WTC11 (cell line): ENCODE measurements around the gene ACOXL. TPM values are rescaled to one million over a fixed set of nuclear protein-coding genes. Genes with fewer than 3 reads are reported as not detected.

ENCODE experiments used
- ATAC-seq: fragments of 200-7000 bp; cut with Tn5 transposase; 2 replicates; pipeline ENCODE4 v1.10.0; 2021; ENCODE audit warnings: mild to moderate bottlenecking, moderate library complexity
- CTCF ChIA-PET: fragments of 300-600 bp; sonication (Branson Sonifier 250); formaldehyde crosslinking; loops from one replicate; lab custom pipeline; 2021; ENCODE audit warnings: antibody characterized with exemption; lab: Charles Lee
- POLR2A ChIA-PET: fragments of 350-600 bp; sonication (Branson Sonifier 250); formaldehyde crosslinking; loops from one replicate; lab custom pipeline; 2021; ENCODE audit warnings: antibody characterized with exemption; lab: Charles Lee
- DNase-seq: peaks from one replicate; pipeline ENCODE4 v3.0.0; 2021; ENCODE audit warnings: low spot score
- H3K27ac Mint-ChIP-seq: 2 replicates; pipeline ENCODE4 v1.8.0; 2021; ENCODE audit warnings: mixed read lengths
- H3K27me3 Mint-ChIP-seq: 2 replicates; pipeline ENCODE4 v1.8.0; 2021; ENCODE audit warnings: low read depth, mild to moderate bottlenecking, moderate library complexity, mixed read lengths
- H3K36me3 Mint-ChIP-seq: 2 replicates; pipeline ENCODE4 v1.8.0; 2021; ENCODE audit warnings: mixed read lengths
- H3K4me1 Mint-ChIP-seq: 2 replicates; pipeline ENCODE4 v1.8.0; 2022; ENCODE audit warnings: mixed read lengths
- H3K4me3 Mint-ChIP-seq: 2 replicates; pipeline ENCODE4 v1.8.0; 2021; ENCODE audit warnings: mild to moderate bottlenecking, moderate library complexity, mixed read lengths
- H3K9me3 Mint-ChIP-seq: 2 replicates; pipeline ENCODE4 v1.8.0; 2021; ENCODE audit warnings: mixed read lengths
- CREB1 ChIP-seq: sonication (generic); formaldehyde crosslinking; IDR thresholded peaks from 2 replicates; pipeline ENCODE4 v1.8.0; 2023; ENCODE audit warnings: mild to moderate bottlenecking, missing genetic modification reagents
- FOXK1 ChIP-seq: sonication (generic); formaldehyde crosslinking; IDR thresholded peaks from 2 replicates; pipeline ENCODE4 v1.8.0; 2022; ENCODE audit warnings: mild to moderate bottlenecking, moderate library complexity, missing genetic modification reagents
- HMGA2 ChIP-seq: fragments of 250-450 bp; sonication (Bioruptor Pico); IDR thresholded peaks from 2 replicates; pipeline ENCODE4 v1.4.0; 2021; ENCODE audit warnings: mild to moderate bottlenecking, moderate library complexity
- NFE2L1 ChIP-seq: sonication (generic); formaldehyde crosslinking; IDR thresholded peaks from 2 replicates; pipeline ENCODE4 v1.8.1; 2023; ENCODE audit warnings: missing genetic modification reagents
- NR2C2 ChIP-seq: sonication (generic); formaldehyde crosslinking; IDR thresholded peaks from 2 replicates; pipeline ENCODE4 v1.8.0; 2022; ENCODE audit warnings: mild to moderate bottlenecking, missing genetic modification reagents
- NR3C1 ChIP-seq: sonication (generic); formaldehyde crosslinking; conservative IDR thresholded peaks from 2 replicates; pipeline ENCODE4 v1.8.1; 2023; ENCODE audit warnings: low read depth, mild to moderate bottlenecking, missing genetic modification reagents
- TEAD1 ChIP-seq: sonication (generic); formaldehyde crosslinking; IDR thresholded peaks from 2 replicates; pipeline ENCODE4 v1.8.0; 2022; ENCODE audit warnings: mild to moderate bottlenecking, missing genetic modification reagents
- TEAD4 ChIP-seq: sonication (generic); formaldehyde crosslinking; IDR thresholded peaks from 2 replicates; pipeline ENCODE4 v1.8.0; 2022; ENCODE audit warnings: mild to moderate bottlenecking, missing genetic modification reagents
- ZNF219 ChIP-seq: sonication (generic); formaldehyde crosslinking; IDR thresholded peaks from 2 replicates; pipeline ENCODE4 v1.8.0; 2023; ENCODE audit warnings: missing genetic modification reagents, mild to moderate bottlenecking, borderline replicate concordance
- ZNF396 ChIP-seq: fragments of 250-450 bp; sonication (Bioruptor Pico); IDR thresholded peaks from 2 replicates; pipeline ENCODE4 v1.8.0; 2021; ENCODE audit warnings: mild to moderate bottlenecking, moderate library complexity, borderline replicate concordance
- ZNF671 ChIP-seq: fragments of 250-450 bp; sonication (Bioruptor Pico); IDR thresholded peaks from 2 replicates; pipeline ENCODE4 v1.8.0; 2021; ENCODE audit warnings: mild to moderate bottlenecking
- total RNA-seq: library from RNA; stranded (reverse); gene quantifications from 3 replicates; pipeline ENCODE4 v1.2.3, GENCODE V29; 2021
- TF ChIP-seq, protein P1 (sequence below): fragments of 250-450 bp; sonication (Bioruptor Pico); conservative IDR thresholded peaks from 2 replicates; pipeline ENCODE4 v1.9.0; 2021; ENCODE audit warnings: mild to moderate bottlenecking
- TF ChIP-seq, protein P2 (sequence below): sonication (generic); formaldehyde crosslinking; IDR thresholded peaks from 2 replicates; pipeline ENCODE4 v1.8.0; 2022; ENCODE audit warnings: mild to moderate bottlenecking, missing genetic modification reagents
- TF ChIP-seq, protein P3 (sequence below): sonication (generic); formaldehyde crosslinking; IDR thresholded peaks from 2 replicates; pipeline ENCODE4 v1.8.0; 2022; ENCODE audit warnings: mild to moderate bottlenecking, missing genetic modification reagents
- TF ChIP-seq, protein P4 (sequence below): sonication (generic); formaldehyde crosslinking; IDR thresholded peaks from 2 replicates; pipeline ENCODE4 v1.8.1; 2022; ENCODE audit warnings: low read depth, mild to moderate bottlenecking, moderate library complexity, missing genetic modification reagents, borderline replicate concordance
- TF ChIP-seq, protein P5 (sequence below): sonication (generic); formaldehyde crosslinking; IDR thresholded peaks from 2 replicates; pipeline ENCODE4 v1.8.1; 2023; ENCODE audit warnings: mild to moderate bottlenecking, missing genetic modification reagents, moderate library complexity
- TF ChIP-seq, protein P6 (sequence below): sonication (generic); formaldehyde crosslinking; IDR thresholded peaks from 2 replicates; pipeline ENCODE4 v1.8.1; 2023; ENCODE audit warnings: mild to moderate bottlenecking, moderate library complexity, missing genetic modification reagents
- TF ChIP-seq, protein P7 (sequence below): fragments of 250-450 bp; sonication (Bioruptor Pico); IDR thresholded peaks from 2 replicates; pipeline ENCODE4 v1.9.0; 2021; ENCODE audit warnings: moderate library complexity, mild to moderate bottlenecking, inconsistent platforms, borderline replicate concordance
- TF ChIP-seq, protein P8 (sequence below): fragments of 250-450 bp; sonication (Bioruptor Pico); IDR thresholded peaks from 2 replicates; pipeline ENCODE4 v1.9.0; 2021; ENCODE audit warnings: mild to moderate bottlenecking, borderline replicate concordance

ACOXL gene
- total RNA-seq, 1 experiment from 2014 or later, result 14.9 TPM

DNA sequence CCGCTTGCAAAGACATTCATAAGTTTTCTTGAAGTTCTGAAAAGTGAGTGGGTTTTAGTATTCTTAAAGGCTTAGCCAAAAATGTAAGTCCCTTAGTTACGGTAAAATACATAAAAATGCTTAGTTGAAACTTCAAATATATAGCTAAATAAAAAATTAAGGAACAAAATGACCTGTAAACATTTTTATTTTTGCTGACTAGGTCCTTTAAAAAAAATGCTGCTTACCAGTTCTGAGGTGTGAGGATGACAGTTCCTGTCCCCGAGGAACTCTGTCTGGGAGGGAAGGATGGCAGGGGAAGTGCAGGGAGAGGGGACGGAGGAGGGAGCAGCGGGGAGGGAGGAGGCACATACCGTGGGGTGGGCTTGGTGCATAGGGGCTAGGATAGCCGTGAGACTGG is 285.5 kb downstream of the ACOXL start:
- TF ChIP-seq, protein P1, sequence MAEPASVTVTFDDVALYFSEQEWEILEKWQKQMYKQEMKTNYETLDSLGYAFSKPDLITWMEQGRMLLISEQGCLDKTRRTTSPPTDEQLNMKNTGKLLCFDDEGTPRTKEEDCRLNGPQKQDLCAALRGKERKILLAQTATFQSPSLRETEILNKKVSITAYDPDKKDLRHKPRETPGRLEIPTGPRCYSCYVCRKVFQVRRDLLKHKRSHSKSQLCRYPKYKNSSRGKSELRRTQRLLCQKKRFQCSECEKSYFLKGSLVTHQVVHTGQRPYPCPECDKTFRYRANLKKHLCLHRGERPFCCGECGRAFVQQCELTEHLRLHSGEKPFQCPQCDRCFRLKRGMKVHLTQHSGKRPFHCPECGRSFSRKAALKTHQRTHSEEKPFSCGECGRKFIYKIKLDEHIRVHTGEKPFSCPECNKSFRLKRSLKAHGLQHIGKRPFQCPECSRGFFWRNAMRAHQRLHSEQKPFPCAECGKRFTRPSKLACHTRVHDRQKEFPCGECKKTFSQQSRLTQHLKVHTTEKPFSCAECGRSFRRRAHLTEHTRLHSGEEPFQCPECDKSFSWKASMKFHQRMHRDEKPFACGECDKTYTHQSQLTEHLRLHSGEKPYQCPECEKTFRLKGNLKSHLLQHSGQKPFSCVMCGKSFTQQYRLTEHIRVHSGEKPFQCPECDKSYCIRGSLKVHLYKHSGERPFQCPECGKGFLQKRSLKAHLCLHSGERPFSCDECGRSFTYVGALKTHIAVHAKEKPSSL (CRISPR knock-in tag), result no peak
- TF ChIP-seq NR3C1 (no peak), HMGA2 (no peak), ZNF671 (CRISPR knock-in tag) (no peak), NFE2L1 (CRISPR knock-in tag) (no peak), CREB1 (CRISPR knock-in tag) (no peak), ZNF219 (CRISPR knock-in tag) (no peak), TEAD1 (CRISPR knock-in tag) (no peak), TEAD4 (no peak), ZNF396 (CRISPR knock-in tag) (no peak), FOXK1 (CRISPR knock-in tag) (no peak), NR2C2 (CRISPR knock-in tag) (no peak)
- TF ChIP-seq, protein P2, sequence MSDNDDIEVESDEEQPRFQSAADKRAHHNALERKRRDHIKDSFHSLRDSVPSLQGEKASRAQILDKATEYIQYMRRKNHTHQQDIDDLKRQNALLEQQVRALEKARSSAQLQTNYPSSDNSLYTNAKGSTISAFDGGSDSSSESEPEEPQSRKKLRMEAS, result no peak
- TF ChIP-seq, protein P3, sequence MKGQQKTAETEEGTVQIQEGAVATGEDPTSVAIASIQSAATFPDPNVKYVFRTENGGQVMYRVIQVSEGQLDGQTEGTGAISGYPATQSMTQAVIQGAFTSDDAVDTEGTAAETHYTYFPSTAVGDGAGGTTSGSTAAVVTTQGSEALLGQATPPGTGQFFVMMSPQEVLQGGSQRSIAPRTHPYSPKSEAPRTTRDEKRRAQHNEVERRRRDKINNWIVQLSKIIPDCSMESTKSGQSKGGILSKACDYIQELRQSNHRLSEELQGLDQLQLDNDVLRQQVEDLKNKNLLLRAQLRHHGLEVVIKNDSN (CRISPR knock-in tag), result no peak
- TF ChIP-seq, protein P4, sequence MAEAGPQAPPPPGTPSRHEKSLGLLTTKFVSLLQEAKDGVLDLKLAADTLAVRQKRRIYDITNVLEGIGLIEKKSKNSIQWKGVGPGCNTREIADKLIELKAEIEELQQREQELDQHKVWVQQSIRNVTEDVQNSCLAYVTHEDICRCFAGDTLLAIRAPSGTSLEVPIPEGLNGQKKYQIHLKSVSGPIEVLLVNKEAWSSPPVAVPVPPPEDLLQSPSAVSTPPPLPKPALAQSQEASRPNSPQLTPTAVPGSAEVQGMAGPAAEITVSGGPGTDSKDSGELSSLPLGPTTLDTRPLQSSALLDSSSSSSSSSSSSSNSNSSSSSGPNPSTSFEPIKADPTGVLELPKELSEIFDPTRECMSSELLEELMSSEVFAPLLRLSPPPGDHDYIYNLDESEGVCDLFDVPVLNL, result no peak
- TF ChIP-seq, protein P5, sequence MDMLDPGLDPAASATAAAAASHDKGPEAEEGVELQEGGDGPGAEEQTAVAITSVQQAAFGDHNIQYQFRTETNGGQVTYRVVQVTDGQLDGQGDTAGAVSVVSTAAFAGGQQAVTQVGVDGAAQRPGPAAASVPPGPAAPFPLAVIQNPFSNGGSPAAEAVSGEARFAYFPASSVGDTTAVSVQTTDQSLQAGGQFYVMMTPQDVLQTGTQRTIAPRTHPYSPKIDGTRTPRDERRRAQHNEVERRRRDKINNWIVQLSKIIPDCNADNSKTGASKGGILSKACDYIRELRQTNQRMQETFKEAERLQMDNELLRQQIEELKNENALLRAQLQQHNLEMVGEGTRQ, result no peak
- TF ChIP-seq, protein P6, sequence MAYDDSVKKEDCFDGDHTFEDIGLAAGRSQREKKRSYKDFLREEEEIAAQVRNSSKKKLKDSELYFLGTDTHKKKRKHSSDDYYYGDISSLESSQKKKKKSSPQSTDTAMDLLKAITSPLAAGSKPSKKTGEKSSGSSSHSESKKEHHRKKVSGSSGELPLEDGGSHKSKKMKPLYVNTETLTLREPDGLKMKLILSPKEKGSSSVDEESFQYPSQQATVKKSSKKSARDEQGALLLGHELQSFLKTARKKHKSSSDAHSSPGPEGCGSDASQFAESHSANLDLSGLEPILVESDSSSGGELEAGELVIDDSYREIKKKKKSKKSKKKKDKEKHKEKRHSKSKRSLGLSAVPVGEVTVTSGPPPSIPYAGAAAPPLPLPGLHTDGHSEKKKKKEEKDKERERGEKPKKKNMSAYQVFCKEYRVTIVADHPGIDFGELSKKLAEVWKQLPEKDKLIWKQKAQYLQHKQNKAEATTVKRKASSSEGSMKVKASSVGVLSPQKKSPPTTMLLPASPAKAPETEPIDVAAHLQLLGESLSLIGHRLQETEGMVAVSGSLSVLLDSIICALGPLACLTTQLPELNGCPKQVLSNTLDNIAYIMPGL (CRISPR knock-in tag), result no peak
- TF ChIP-seq, protein P7, sequence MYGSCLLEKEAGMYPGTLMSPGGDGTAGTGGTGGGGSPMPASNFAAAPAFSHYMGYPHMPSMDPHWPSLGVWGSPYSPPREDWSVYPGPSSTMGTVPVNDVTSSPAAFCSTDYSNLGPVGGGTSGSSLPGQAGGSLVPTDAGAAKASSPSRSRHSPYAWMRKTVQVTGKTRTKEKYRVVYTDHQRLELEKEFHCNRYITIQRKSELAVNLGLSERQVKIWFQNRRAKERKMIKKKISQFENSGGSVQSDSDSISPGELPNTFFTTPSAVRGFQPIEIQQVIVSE (CRISPR knock-in tag), result no peak
- TF ChIP-seq, protein P8, sequence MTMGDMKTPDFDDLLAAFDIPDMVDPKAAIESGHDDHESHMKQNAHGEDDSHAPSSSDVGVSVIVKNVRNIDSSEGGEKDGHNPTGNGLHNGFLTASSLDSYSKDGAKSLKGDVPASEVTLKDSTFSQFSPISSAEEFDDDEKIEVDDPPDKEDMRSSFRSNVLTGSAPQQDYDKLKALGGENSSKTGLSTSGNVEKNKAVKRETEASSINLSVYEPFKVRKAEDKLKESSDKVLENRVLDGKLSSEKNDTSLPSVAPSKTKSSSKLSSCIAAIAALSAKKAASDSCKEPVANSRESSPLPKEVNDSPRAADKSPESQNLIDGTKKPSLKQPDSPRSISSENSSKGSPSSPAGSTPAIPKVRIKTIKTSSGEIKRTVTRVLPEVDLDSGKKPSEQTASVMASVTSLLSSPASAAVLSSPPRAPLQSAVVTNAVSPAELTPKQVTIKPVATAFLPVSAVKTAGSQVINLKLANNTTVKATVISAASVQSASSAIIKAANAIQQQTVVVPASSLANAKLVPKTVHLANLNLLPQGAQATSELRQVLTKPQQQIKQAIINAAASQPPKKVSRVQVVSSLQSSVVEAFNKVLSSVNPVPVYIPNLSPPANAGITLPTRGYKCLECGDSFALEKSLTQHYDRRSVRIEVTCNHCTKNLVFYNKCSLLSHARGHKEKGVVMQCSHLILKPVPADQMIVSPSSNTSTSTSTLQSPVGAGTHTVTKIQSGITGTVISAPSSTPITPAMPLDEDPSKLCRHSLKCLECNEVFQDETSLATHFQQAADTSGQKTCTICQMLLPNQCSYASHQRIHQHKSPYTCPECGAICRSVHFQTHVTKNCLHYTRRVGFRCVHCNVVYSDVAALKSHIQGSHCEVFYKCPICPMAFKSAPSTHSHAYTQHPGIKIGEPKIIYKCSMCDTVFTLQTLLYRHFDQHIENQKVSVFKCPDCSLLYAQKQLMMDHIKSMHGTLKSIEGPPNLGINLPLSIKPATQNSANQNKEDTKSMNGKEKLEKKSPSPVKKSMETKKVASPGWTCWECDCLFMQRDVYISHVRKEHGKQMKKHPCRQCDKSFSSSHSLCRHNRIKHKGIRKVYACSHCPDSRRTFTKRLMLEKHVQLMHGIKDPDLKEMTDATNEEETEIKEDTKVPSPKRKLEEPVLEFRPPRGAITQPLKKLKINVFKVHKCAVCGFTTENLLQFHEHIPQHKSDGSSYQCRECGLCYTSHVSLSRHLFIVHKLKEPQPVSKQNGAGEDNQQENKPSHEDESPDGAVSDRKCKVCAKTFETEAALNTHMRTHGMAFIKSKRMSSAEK (CRISPR knock-in tag), result no peak
- no peak for ATAC-seq
- no peaks in the 10 kb centered on the region for H3K4me1 Mint-ChIP-seq
- H3K27me3 Mint-ChIP-seq, result no peaks in the 10 kb centered on the region
- DNase-seq, result no peak
- no peak overlapping the region for H3K27ac Mint-ChIP-seq
- CTCF ChIA-PET, result no interaction called here
- peaks cover 17% of the 10 kb centered on the region for H3K9me3 Mint-ChIP-seq
- peaks cover 13% of the 10 kb centered on the region for H3K36me3 Mint-ChIP-seq
- no peak overlapping the region for H3K4me3 Mint-ChIP-seq
- POLR2A ChIA-PET, result no interaction called here
